ELR (cell line): ENCODE measurements around the gene CAMKK2.
A peak's percentile ranks its signal among the peaks of the same experiment; 100 is the strongest.
"Not testable (repeated sequence)": the region's sequence is repeated elsewhere in the genome, so short reads cannot be mapped to it uniquely, and the experiment has no call there.

Experiments used
- DNase-seq: peaks from one replicate; pipeline ENCODE4 v3.0.0-alpha.2; 2015; ENCODE audit warnings: low read depth

The CAMKK2 gene

DNA sequence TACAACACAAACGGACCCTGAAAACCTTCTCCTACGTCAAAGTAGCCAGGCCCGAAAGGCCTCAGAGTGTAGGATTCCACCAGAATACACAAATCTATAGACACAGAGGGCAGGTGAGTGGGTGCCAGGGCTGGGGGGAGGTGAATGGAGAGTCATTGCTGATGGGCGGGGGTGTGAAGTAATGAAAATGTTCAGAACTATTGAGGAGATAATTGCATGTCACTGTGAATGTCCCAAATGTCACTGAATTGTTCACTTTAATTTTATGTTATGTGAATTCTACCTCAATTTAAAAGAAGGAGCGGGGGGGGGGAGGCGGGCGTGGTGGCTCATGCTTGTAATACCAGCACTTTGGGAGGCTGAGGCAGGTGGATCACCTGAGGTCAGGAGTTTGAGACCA, 50.6 kb downstream of the CAMKK2 start:
- DNase-seq, result no peak

DNA sequence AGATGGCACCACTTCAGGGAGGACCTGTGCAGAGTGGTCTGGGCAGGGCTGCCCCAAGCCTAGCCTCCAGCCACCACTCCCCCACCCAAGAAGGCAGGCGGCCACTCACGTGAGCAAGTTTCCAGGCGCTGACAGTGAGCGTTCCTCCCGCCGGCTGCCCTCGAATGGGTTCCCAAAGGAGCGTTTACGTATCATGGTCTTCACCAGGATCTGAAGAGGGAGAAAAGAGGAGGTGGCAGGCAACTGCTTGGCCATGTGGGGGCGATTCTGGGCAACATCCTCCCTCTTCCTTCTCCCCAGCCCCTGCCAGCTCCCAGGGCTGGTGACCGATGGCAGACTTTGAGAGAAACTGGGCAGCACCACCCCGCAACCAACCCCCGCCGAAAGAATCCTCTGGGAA, 51.5 kb downstream of the CAMKK2 start:
- no peak for DNase-seq

DNA sequence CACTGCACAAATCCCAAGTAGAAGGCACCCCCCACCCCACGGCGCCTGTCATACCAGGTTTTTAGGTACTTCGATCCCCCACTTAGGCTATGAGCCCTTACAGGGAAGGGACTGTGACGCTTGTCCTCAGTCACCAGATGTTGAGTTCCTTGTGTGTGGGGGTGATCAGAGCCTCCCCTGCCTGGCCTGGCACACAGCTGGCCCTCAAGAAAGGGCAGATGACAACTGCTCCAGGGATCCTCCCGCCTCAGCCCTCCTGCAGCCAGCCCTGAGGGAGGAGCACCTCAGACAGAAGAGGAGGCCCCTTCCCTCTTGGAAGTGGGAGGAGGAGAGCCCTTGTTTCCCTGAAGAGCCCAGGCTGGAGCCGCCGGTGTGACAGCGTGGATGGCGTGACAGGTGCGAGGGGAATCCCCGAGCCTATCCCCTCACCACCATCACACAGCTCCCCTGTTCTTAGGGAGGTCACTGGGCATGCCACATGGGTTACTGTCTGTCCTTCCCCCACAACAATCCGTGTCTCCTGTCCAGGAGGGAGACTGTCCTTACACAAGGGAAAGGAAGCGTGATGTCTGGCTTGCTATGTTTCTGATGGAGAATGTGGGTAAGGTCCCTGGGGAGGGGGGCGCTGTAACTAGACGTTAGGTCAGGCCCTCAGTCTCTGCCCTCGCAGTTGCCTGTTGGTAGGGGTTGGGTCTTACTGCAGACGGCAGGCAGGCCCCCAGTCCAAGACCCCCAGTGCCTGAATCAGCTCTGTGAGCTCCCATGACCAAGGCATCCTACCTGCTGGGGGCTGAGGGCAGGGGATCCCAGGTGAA, 55.1 kb downstream of the CAMKK2 start:
- no peak for DNase-seq

DNA sequence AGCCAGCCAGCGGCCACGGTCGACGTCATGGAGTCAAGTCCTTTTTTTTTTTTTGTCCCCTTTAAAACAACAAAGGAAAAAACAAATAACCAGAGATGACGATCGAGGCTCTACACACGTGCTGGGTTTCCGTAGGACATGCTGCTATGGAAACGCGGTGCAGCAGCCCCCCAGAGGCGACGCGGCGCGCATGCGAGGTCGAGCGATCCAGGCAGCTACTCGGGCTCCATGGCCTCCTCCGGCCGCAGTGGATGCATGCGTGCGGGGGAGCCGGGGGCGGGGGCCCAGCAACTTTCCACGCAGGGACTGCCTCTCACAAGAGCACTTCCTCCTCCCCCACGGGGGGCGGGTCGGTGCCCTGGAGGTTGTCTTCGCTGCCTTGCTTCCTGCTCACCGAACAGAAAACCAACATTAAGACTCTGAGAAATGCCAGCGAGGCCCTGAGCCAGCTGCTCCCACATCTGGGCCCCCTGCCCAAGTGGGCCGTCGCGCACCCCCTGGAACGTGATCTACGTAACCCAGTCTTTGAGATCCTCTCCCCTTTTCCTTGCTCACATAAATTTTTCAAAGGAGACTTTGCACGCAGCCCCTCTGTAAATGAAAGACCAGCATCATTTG, 55.9 kb downstream of the CAMKK2 start:
- DNase-seq, result no peak

- no peak for DNase-seq
Observed at GRCh38 chr12:121240062-121240420, 56.5 kb downstream of the CAMKK2 start.

DNA sequence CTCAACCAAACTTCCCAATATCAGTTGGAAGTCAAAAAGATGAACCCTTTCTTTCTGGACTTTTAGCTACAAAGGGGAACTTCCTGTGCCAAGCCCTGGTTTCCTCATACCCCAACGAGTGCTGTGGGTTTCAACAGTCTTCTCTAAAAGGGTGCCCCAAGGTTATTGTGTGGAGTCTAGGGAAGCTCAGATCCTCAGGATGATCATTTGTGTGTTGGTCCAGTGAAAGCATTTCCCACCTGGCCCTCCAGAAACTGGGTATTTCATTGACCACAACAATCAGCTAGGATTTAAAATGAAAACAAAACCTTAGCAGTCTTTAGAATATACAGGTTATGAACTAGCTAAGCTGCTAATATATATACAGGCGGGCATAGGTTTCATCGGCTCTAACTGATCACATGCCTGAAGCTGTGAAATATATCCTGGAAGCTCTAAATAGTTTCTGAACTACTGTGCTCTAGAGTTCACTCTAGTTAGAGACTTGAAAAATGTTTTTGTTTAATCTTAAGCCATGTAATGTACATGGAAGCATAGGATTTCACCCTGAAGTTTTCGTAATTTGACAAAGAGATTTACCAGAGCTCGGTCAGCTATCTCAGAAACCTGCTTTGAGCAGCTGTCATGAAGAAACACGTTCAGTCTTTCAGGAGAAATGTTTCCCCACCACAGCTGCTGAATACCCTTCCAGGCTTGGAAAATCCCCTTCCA, 57.0 kb downstream of the CAMKK2 start:
- DNase-seq, result no peak

DNA sequence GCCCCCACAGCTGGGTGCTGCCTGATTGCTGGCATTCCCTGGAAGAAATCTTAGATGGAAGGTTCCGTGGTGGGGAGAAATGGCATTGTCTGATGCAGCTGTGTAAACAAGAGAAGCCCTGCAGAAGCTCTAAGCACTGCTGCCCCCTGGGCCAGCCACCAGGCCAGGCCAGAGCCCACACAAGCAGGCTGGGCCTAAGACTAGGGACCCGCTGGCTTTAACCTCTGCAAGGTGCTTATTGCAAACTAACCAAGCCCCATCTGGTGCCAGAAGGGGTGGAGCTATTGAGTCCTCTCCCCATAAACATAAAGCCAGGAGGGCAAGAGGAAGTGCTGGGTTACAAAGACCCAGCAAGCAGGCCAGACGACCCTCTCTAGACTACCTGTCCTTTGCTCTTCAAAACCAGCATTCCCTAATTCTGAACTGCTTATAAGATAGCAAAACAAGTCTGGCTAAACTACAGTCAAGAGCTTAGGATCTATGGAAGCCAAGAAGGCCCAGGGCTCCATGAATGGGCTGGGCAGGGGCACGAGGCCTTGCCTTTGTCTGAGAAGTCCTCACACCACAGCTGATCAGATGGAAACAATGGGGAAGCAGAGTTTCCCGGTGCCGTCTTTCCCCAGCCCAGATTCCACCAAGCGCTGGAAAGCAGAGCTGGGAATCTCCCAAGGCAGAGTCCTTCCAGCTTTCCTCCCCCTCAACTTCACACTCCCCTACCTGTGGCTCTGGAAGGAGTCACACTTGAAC, 57.7 kb downstream of the CAMKK2 start:
- no peak for DNase-seq

- no peak for DNase-seq
Observed at GRCh38 chr12:121238086-121238485, 58.4 kb downstream of the CAMKK2 start.

DNA sequence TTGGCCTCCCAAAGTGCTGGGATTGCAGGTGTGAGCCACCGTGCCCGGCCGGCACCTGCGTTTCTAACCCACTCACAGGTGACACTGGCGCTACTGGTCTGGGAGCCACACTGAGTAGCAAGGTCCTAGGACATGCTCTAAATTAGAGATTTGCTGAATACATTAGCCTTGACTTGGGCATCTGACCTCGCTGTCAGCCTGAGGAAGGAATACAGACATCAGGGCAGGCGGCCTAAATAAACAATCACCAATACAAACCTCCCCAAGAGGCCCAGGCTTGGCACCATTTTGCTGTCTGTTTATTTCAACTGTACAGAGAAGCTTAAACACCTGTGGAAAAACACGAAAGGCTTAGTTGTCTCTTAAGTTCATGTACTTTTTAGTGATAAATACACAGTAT, 59.1 kb downstream of the CAMKK2 start:
- no peak for DNase-seq

GRCh38 chr12:121236776-121237175, 59.7 kb downstream of the CAMKK2 start:
- DNase-seq, result no peak

GRCh38 chr12:121233628-121234020, 62.9 kb downstream of the CAMKK2 start:
- DNase-seq, result no peak

GRCh38 chr12:121232977-121233627, 63.4 kb downstream of the CAMKK2 start:
- DNase-seq, result no peak

DNA sequence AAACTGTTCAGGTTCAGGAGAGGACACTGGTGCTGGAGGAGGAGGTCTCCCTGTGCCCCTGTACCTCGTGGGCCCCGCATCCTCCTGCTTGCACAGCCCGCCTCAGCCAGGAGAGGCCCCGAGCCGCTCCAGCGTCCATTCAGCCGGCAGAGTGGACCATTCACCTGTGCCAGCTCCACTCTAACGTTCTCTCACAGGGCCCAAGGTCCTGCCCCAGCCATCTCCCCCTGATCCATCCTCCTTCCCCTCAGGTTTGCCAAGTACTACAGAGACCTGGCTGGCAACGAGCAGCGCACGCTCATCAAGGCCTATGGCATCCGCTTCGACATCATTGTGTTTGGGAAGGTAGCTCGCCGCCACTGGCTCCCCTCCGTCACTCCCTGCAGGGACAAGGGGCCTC, 64.3 kb downstream of the CAMKK2 start:
- DNase-seq, result no peak

DNA sequence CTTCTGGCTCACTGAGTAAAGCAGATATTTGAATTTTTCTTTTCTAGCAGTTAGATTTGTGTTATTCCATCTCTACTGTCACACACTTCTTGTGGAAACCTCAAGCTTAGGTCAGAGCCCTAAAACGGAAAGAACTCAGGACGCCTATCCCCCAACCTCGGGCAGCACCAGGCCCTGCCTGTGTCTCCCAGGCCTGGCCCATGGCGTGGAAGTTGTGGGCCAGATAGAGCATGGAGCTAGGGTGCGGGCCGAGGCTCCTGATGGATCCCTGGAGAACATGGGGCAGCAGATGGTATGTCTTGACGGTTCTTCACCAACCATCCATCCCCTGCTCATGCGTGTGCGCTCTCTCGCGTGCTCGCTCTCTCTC, 66.0 kb downstream of the CAMKK2 start:
- DNase-seq, result no peak

DNA sequence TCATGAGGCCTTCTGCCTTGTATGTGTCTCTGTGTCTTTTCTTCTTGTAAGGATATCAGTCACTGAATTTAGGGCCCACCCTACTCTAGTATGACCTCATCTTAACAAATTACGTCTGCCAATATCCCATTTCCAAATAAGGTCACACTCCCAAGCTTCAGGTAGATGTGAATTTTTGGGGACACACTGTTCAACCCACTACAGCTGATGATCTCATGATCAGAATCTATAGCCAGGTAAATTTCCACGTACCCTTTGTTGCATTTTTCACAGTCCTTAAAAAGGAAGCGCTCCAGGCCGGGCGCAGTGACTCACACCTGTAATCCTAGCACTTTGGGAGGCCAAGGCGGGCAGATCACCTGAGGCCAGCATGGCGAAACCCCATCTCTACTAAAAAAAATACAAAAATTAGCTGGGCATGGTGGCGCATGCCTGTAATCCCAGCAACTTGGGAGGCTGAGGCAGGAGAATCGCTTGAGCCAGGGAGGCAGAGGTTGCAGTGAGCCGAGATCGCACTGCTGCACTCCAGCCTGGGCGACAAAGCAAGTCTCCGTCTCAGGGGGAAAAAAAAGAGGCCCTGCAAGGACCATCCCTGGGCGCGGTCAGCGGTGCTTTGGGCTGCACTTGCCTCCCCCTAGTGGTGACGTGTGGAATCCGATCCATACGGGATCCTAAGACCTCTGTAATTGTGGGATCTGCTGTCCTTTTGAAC, 66.5 kb downstream of the CAMKK2 start:
- DNase-seq, result peak; percentile 86

DNA sequence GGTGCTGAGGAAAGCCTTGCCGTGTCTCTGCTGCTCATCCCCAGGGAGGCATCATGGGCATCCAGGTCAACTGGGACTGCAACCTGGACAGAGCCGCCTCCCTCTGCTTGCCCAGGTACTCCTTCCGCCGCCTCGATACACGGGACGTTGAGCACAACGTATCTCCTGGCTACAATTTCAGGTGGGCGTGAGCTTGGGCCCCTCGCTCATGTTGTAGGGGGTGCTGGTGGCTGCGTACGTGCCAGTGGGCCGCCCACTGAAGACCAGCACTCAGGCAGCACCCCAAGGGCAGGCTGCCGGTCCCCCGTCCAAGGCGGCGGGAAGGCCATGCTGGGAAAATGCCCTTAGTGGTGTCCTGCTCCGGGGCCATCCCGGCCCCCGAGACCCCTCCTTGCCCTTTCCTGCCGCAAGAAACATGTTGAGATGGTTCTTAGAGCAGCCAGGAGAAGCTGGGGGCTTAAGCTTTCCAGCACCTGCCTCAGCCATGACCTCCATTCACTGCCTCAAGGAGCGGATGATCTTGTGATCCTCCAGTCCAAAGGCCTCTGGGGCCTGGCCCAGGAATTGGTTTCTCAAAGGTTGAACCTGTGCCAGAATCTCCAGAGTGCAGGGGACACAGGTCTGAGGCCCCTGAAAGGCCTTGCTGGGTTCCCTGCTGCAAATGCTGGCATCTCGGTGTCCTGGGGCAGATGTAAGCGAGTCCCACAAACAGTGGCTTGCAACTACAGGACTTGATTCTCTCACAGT, 67.4 kb downstream of the CAMKK2 start:
- no peak for DNase-seq

GRCh38 chr12:121227294-121227693, 69.2 kb downstream of the CAMKK2 start:
- no peak for DNase-seq

GRCh38 chr12:121226871-121227270, 69.6 kb downstream of the CAMKK2 start:
- DNase-seq, result not testable (repeated sequence)

DNA sequence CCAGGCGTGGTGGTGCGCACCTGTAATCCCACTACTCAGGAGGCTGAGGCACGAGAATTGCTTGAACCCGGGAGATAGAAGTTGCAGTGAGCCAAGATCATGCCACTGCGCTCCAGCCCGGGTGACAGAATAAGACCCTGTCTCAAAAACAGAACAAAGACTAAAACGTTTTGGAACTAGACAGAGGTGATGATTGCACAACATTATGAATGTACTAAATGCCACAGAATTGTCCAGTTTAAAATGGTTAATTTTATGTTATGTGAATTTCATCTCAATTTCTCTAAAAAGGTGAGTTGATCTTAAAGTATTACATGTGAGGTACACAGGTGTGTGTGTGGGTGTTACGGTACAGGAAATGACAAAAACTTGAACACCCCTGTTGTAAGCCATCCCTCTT, 70.1 kb downstream of the CAMKK2 start:
- no peak for DNase-seq

DNA sequence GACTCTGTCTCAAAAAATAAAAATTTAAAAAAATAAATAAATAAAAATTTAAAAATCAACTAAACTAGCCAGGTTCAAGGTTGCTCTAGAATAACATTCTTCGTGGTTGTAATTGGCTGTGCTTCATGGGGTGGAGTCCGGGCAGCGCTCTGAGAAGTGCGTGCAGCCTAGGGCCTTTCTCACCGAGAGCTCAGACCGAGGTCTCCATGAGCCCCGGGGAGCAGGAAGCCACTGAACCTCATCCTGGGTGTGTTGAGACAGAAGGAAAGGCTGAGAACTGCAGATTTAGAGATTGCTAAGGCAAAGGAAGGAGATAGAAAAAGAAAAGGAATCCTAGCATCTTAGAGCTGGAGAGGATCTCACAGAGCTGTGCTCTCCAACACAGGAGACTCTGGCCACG, 71.9 kb downstream of the CAMKK2 start:
- DNase-seq, result no peak
